ENCODE results near the gene GINS2. TPM values are rescaled to one million over a fixed set of nuclear protein-coding genes. Genes with fewer than 3 reads are reported as not detected.

GINS2 gene
- total RNA-seq, 1 experiment from 2014 or later, result 53.3 TPM

DNA sequence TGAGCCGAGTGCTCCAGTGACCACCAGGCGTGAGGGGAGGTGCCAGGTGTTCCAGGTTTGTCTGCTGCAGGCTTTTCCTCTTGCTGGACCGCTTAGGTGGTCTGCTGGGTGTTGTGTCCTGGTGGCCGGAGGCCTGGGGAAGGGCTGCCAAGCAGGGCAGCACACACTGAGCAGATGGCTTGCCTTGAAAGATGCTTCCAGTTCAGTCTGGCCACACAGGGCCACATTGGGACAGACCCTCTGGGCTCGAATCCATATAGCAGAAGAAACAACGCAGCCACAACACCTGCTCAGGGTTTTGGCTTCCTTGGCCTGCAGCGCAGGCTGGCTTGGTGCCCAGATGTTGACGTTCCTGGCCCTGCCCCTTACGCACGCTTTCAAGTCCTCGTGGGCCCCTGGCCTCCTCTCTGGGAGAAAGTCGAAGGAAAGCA lies 24.8 kb downstream of the GINS2 start:
- Histone ChIP-seq H3K27me3 (ENCODE audit: insufficient read depth, low read length) (no peaks in the 10 kb centered on the region), H3K4me3 (replicated peaks in 1 of 2; ENCODE audit: low read depth in 1 of 2, low read length in 2 of 2) (no peak overlapping the region), H3K4me1 (ENCODE audit: control insufficient read depth in 1 of 2, insufficient read depth in 2 of 2, low read length in 2 of 2) (0 out of 4 replicates have a peak, but pooled peaks cover 0 to 3% of the 10 kb centered on the region in 2 experiments), H3K4me2 (ENCODE audit: low read length) (no peak overlapping the region), H4K20me1 (ENCODE audit: insufficient read depth) (no peaks in the 10 kb centered on the region), H2AFZ (ENCODE audit: low read depth, low read length, poor library complexity, severe bottlenecking) (no peak overlapping the region), H3K9me3 (ENCODE audit: control insufficient read depth in 1 of 2, insufficient read depth in 1 of 2, low read depth in 1 of 2, low read length in 2 of 2) (no peaks in the 10 kb centered on the region), H3K27ac (ENCODE audit: low read depth, low read length) (no peak overlapping the region), H3K36me3 (ENCODE audit: control insufficient read depth in 1 of 2, insufficient read depth in 2 of 2, low read length in 2 of 2) (peaks cover 61 to 69% of the 10 kb centered on the region in 2 experiments; a peak in 3 of 4 replicates), H3K9ac (ENCODE audit: low read length) (no peak overlapping the region), H3K79me2 (ENCODE audit: insufficient read depth, low read length) (no peaks in the 10 kb centered on the region), H3K9me2 (ENCODE audit: insufficient read depth) (no peaks in the 10 kb centered on the region)
- POLR2A ChIA-PET, result no interaction called here
- CTCF ChIA-PET, result no interaction called here
- TF ChIP-seq RAD21 (IDR thresholded peaks at IDR 0.05; ENCODE audit: low read depth) (no peak), POLR2A (IDR thresholded peaks at IDR 0.05; ENCODE audit: borderline replicate concordance, extremely low read depth, insufficient read depth, insufficient read length) (no peak), POLR2AphosphoS5 (IDR thresholded peaks at IDR 0.05; ENCODE audit: low read depth, low read length) (no peak), SIN3A (IDR thresholded peaks at IDR 0.05; ENCODE audit: low read depth) (no peak), ELF1 (IDR thresholded peaks at IDR 0.05; ENCODE audit: borderline replicate concordance, low read depth) (no peak), REST (IDR thresholded peaks at IDR 0.05; ENCODE audit: low read depth) (no peak), CEBPB (IDR thresholded peaks at IDR 0.05; ENCODE audit: low read depth) (no peak), CBX3 (IDR thresholded peaks at IDR 0.05; ENCODE audit: low read depth) (no peak), YY1 (IDR thresholded peaks at IDR 0.05; ENCODE audit: extremely low read depth, insufficient replicate concordance, low read depth, low read length) (no peak), FOSL1 (IDR thresholded peaks at IDR 0.05; ENCODE audit: low read depth) (no peak), ZNF274 (IDR thresholded peaks at IDR 0.05; ENCODE audit: low read depth, low read length) (no peak), EZH2phosphoT487 (IDR thresholded peaks at IDR 0.05; ENCODE audit: borderline replicate concordance) (no peak), SRF (IDR thresholded peaks at IDR 0.05; ENCODE audit: low read depth) (no peak), JUND (IDR thresholded peaks at IDR 0.05) (no peak), SP1 (IDR thresholded peaks at IDR 0.05; ENCODE audit: low read depth) (no peak), ZBTB33 (IDR thresholded peaks at IDR 0.05; ENCODE audit: extremely low read depth, insufficient replicate concordance, low read length) (no peak), TCF7L2 (IDR thresholded peaks at IDR 0.05; ENCODE audit: borderline replicate concordance, extremely low read depth, insufficient read depth, insufficient read length) (no peak), ATF3 (IDR thresholded peaks at IDR 0.05) (no peak), EGR1 (IDR thresholded peaks at IDR 0.05; ENCODE audit: low read depth) (no peak), EZH2 (IDR thresholded peaks at IDR 0.05) (no peak)
- ATAC-seq (no peak), DNase-seq (ENCODE audit: low read depth, low spot score) (no peak)
- RAD21 ChIA-PET (ENCODE audit: low non-redundant PET in 1 of 2, low total read pairs in 2 of 2, uncharacterized antibody in 2 of 2, unreplicated experiment in 2 of 2), result no interaction called here
- intact Hi-C loops (cut with micrococcal nuclease), result no loop called here
- BruUV-seq (replicated peaks), result no TSS peak
